B cell (primary cell): Measurements from ENCODE around the gene SH3GL1. TPM values are rescaled to one million over a fixed set of nuclear protein-coding genes. Genes with fewer than 3 reads are reported as not detected.

Experiments
- ATAC-seq: fragments of 200-7000 bp; cut with Tn5 transposase; one replicate; pipeline ENCODE4 v1.10.0; 2021; ENCODE audit warnings: low read depth, mild to moderate bottlenecking, moderate number of reproducible peaks, moderate library complexity
- CTCF ChIA-PET: fragments of 350-600 bp; sonication (Branson Sonifier 250); formaldehyde crosslinking; loops from one replicate; lab custom pipeline; 2021; ENCODE audit warnings: antibody characterized with exemption, inconsistent platforms; lab: Charles Lee
- POLR2A ChIA-PET: fragments of 350-600 bp; sonication (Branson Sonifier 250); formaldehyde crosslinking; loops from one replicate; lab custom pipeline; 2021; ENCODE audit warnings: antibody characterized with exemption; lab: Charles Lee
- DNase-seq: peaks from one replicate; pipeline ENCODE4 v3.0.0; 2013
- H2AFZ ChIP-seq: 2 replicates; pipeline ENCODE4 v1.6.1; 2012; ENCODE audit warnings: mild to moderate bottlenecking, low read depth, low read length; ENCODE audit not compliant: insufficient read depth, poor library complexity, severe bottlenecking
- H3K27ac ChIP-seq, 2 donors: 1 replicate in 1 of 2; 2 replicates in 1 of 2; pipeline ENCODE4 v1.5.1; 2012 to 2013; ENCODE audit warnings: low read length in 2 of 2, mild to moderate bottlenecking in 2 of 2, moderate library complexity in 1 of 2
- H3K27me3 ChIP-seq, 4 experiments: fragments of 200-600 bp in 1 of 4; sonication (generic) in 1 of 4; replicated peaks in 1 of 4; 1 replicate in 2 of 4; 2 replicates in 2 of 4; pipeline versions ENCODE4 v1.6.1 to v1.7.0; 2013 to 2016; ENCODE audit warnings: low read length in 3 of 4, mild to moderate bottlenecking in 2 of 4, mixed read lengths in 1 of 4, moderate library complexity in 1 of 4; ENCODE audit not compliant: insufficient read depth in 4 of 4, control insufficient read depth in 3 of 4; ENCODE audit errors: control extremely low read depth in 1 of 4
- H3K36me3 ChIP-seq, 2 experiments: replicated peaks in 1 of 2; 1 replicate in 1 of 2; 2 replicates in 1 of 2; pipeline versions ENCODE4 v1.6.1 to v1.7.1; 2013; ENCODE audit warnings: low read length in 1 of 2; ENCODE audit not compliant: insufficient read depth in 2 of 2, control insufficient read depth in 1 of 2; ENCODE audit errors: control extremely low read depth in 1 of 2, extremely low read depth in 1 of 2
- H3K4me1 ChIP-seq, 2 donors: fragments of 200-600 bp in 1 of 2; sonication (generic) in 1 of 2; 1 replicate in 1 of 2; 2 replicates in 1 of 2; pipeline versions ENCODE4 v1.5.1 to v1.6.1; 2013 to 2017; ENCODE audit warnings: low read length in 2 of 2; ENCODE audit not compliant: control insufficient read depth in 2 of 2, insufficient read depth in 2 of 2
- H3K4me2 ChIP-seq: replicated peaks from 2 replicates; pipeline ENCODE3; 2012; ENCODE audit warnings: mild to moderate bottlenecking, low read depth, low read length; ENCODE audit not compliant: poor library complexity, severe bottlenecking
- H3K4me3 ChIP-seq, 5 experiments: fragments of 200-600 bp in 1 of 5; sonication (generic) in 1 of 5; 1 replicate in 3 of 5; 2 replicates in 2 of 5; pipeline versions ENCODE4 v1.5.1 to v1.7.0; 2011 to 2016; ENCODE audit warnings: low read length in 4 of 5, mild to moderate bottlenecking in 4 of 5, low read depth in 2 of 5, control low read depth in 1 of 5, moderate library complexity in 1 of 5; ENCODE audit not compliant: insufficient read depth in 1 of 5; ENCODE audit errors: control extremely low read depth in 1 of 5, extremely low read depth in 1 of 5
- H3K79me2 ChIP-seq: fragments of 200-600 bp; sonication (generic); one replicate; pipeline ENCODE4 v1.6.0; 2016; ENCODE audit warnings: low read length; ENCODE audit not compliant: control insufficient read depth, insufficient read depth
- H3K9ac ChIP-seq: fragments of 200-600 bp; sonication (generic); 2 replicates; pipeline ENCODE4 v1.6.1; 2017; ENCODE audit warnings: mild to moderate bottlenecking, low read length, moderate library complexity
- H3K9me3 ChIP-seq, 3 donors: one replicate each; pipeline versions ENCODE4 v1.6.1 to v1.7.1; 2013; ENCODE audit warnings: low read length in 2 of 3; ENCODE audit not compliant: control insufficient read depth in 2 of 3, insufficient read depth in 1 of 3; ENCODE audit errors: control extremely low read depth in 1 of 3
- H4K20me1 ChIP-seq: 2 replicates; pipeline ENCODE4 v1.6.0; 2012; ENCODE audit warnings: mild to moderate bottlenecking, low read length; ENCODE audit not compliant: insufficient read depth, control insufficient read depth, poor library complexity, severe bottlenecking
- H3K27ac Mint-ChIP-seq: one replicate; pipeline ENCODE4 v1.8.0; 2021; ENCODE audit warnings: mixed read lengths
- H3K27me3 Mint-ChIP-seq: one replicate; pipeline ENCODE4 v1.8.0; 2021; ENCODE audit warnings: mixed read lengths
- H3K4me1 Mint-ChIP-seq: one replicate; pipeline ENCODE4 v1.8.0; 2021; ENCODE audit warnings: mixed read lengths
- H3K4me3 Mint-ChIP-seq: one replicate; pipeline ENCODE4 v1.8.0; 2021; ENCODE audit warnings: mixed read lengths
- H3K9me3 Mint-ChIP-seq: one replicate; pipeline ENCODE4 v1.8.0; 2022; ENCODE audit warnings: mixed read lengths; ENCODE audit not compliant: insufficient read depth
- CTCF ChIP-seq: fragments of 200-600 bp; IDR thresholded peaks from one replicate; pipeline ENCODE4 v1.8.0; 2022; ENCODE audit warnings: antibody characterized with exemption, mild to moderate bottlenecking
- EZH2 ChIP-seq: IDR thresholded peaks from 2 replicates; pipeline ENCODE4 v1.6.1; 2012; ENCODE audit warnings: borderline replicate concordance, low read depth, mild to moderate bottlenecking, moderate library complexity, low read length; ENCODE audit not compliant: insufficient read depth, poor library complexity, severe bottlenecking
- WGBS: methylation state at CpG from one replicate; pipeline ENCODE4 v1.1.5; 2013; ENCODE audit warnings: missing lambda C conversion rate; ENCODE audit not compliant: insufficient coverage; 5-methylcytosine and 5-hydroxymethylcytosine counted together
- intact Hi-C: fragments of 100-400 bp; cut with micrococcal nuclease; formaldehyde crosslinking; loops from one replicate; pipeline ENCODE4 v1.10.0; 2022
- polyA plus RNA-seq: library from polyadenylated mRNA; depleted of rRNA; stranded (reverse); fragments of >200 nt; gene quantifications from 2 replicates; pipeline ENCODE4 v1.2.3, GENCODE V29; 2012
- total RNA-seq, 2 donors: library from RNA; stranded (reverse); fragments of 120-200 nt in 1 of 2; gene quantifications; 1 replicate in 1 of 2; 2 replicates in 1 of 2; pipeline versions ENCODE4 v1.2.3 to v1.2.4, GENCODE V29; 2013 to 2022

The SH3GL1 gene
- total and polyA plus RNA-seq, 2 donors (not counting 1 experiment from before 2014, with no cell fraction given), result 37.2 to 42.4 TPM

GRCh38 chr19:4439243-4439642, 38.9 kb upstream of the SH3GL1 start:
- Mint-ChIP-seq H3K4me1 (peaks cover 17% of the 10 kb centered on the region), H3K27me3 (no peaks in the 10 kb centered on the region), H3K4me3 (no peak overlapping the region), H3K9me3 (no peaks in the 10 kb centered on the region), H3K27ac (no peak overlapping the region)
- peaks cover 0 to 3% of the 10 kb centered on the region in 2 experiments for H3K36me3 ChIP-seq
- peaks cover 4% of the 10 kb centered on the region for H3K79me2 ChIP-seq
- no peaks in the 10 kb centered on the region for H3K9me3 ChIP-seq
- DNase-seq (no peak), ATAC-seq (no peak)
- intact Hi-C loops, result no loop called here
- H3K4me2 ChIP-seq, result no peak overlapping the region
- WGBS, result 97% methylated on average over 12 of the region's 12 CpGs
- peaks cover 8 to 13% of the 10 kb centered on the region in 2 donors for H3K4me1 ChIP-seq
- TF ChIP-seq EZH2 (no peak), CTCF (no peak)
- no peak overlapping the region for H3K4me3 ChIP-seq
- ChIA-PET CTCF (no interaction called here), POLR2A (interaction anchor here (0.7 kb wide), 1 partner anchor 197 kb away, joined by 4 read pairs; no protein-coding TSS in a partner anchor)
- H4K20me1 ChIP-seq, result no peaks in the 10 kb centered on the region
- no peaks in the 10 kb centered on the region for H3K27me3 ChIP-seq
- H3K9ac ChIP-seq, result no peak overlapping the region
- H2AFZ ChIP-seq, result no peak overlapping the region
- H3K27ac ChIP-seq, result no peak overlapping the region

DNA sequence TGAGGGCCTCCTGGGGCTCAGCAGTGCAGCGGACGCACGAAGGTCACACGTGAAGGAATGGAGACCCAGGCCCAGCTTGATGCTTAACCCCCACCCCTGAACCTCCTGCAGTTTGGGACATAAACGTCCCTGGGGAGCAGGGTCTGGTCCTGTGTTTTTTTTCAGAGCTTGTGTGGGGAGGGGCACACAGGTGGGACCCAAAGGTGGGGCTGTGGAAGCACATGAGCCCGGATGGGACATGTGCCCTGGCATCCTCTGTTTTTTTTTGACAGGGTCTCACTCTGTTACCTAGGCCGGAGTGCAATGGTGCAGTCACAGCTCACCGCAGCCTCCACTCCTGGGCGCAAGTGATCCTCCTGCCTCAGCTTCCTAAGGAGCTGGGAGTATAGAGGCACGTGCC, 36.8 kb upstream of the SH3GL1 start:
- Histone ChIP-seq H2AFZ (no peak overlapping the region), H3K4me3 (no peak overlapping the region), H3K9ac (no peak overlapping the region), H3K27me3 (no peaks in the 10 kb centered on the region), H3K4me1 (peaks cover 8 to 16% of the 10 kb centered on the region in 2 donors), H3K36me3 (no peaks in the 10 kb centered on the region), H3K9me3 (no peaks in the 10 kb centered on the region), H3K4me2 (no peak overlapping the region), H3K79me2 (peaks cover 4% of the 10 kb centered on the region), H4K20me1 (no peaks in the 10 kb centered on the region), H3K27ac (no peak overlapping the region)
- intact Hi-C loops, result no loop called here
- TF ChIP-seq CTCF, result no peak
- TF ChIP-seq EZH2, result no peak
- H3K27me3 Mint-ChIP-seq, result no peaks in the 10 kb centered on the region
- ChIA-PET CTCF (no interaction called here), POLR2A (no interaction called here)
- no peak for DNase-seq
- no peaks in the 10 kb centered on the region for H3K9me3 Mint-ChIP-seq
- no peak overlapping the region for H3K4me3 Mint-ChIP-seq
- H3K27ac Mint-ChIP-seq, result no peak overlapping the region
- peaks cover 13% of the 10 kb centered on the region for H3K4me1 Mint-ChIP-seq
- 100% methylated on average over 9 of the region's 10 CpGs for WGBS
- ATAC-seq, result no peak
